Measurements from ENCODE around the gene IGSF8.
"Not testable (repeated sequence)": the region's sequence is repeated elsewhere in the genome, so short reads cannot be mapped to it uniquely, and the experiment has no call there.

IGSF8 gene

DNA sequence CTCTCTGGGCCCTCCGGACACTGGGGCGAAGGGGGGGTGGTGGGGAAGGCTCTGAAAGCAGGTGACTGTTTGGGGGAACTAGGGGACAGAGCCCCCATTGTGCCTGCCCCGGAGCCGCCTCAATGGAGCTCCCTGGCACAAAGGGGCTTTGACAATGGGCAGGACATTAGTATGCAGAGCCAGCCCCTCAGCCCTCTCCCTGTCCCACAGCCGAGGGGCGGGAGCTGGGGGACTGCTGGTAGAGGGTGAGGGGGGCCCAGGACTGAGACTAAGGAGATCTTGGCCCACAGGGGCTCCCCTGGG, 36.2 kb downstream of the IGSF8 start:
- DNase-seq, result no peak

DNA sequence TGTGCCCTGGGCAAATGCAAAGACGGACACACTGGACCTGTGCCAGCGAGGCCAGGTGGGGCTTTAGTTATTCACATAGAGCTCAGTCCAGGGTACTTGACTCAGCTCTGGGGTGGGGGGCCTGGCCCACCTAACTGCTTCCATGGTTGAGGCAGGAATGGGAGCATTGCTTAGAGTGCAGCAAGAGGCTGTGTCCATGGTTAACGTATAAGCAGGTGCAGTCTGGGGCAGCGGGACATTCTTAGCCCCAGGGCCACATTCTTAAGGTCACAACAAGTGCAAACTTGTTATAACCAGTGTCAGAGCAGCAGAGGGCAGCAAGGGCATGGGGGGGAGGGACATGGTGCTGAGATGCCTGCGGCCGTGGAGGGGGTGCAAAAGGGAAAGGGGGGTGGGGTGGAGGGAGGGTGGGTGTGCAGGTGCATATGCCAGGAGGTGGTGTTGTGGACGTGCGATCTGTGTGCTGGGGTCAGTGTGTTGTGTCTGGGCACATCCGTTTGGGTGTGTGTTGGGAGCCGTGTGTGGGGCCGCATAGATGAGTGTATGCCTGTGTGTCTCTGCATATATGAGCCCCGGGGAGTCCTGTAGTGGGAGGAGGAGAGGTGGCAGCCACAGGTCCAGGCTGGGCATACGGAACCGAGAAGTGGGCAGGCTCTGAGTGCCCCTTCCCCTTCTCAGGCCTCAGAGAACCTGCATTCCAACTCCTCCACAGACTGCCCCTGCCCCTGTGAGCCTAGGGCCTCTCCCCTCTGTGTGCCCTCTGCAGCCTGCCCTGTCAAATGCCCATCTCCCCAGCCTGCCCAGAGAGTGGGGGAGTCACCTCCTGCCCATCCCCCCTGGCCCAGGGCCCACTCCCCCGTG, 36.8 kb downstream of the IGSF8 start:
- DNase-seq, result no peak

DNA sequence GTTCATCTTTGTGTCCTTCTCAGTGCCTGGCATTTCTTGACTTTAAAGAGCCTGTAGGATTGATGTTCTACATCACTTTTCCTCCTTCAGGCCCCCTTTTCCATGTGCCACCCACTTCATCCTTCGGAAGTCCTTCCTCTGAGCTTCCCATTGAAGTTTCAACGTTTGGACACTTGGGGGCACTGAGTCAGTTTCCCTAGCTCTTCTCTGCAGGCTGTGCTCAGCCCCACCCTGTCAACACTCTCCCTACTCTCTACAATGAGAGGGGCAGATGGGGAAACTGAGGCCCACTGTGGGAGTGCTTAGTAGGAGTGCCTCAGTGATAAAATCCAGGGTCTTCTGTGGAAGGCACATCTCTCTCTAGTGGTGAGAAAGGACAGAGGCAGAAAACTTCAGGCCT, 40.3 kb downstream of the IGSF8 start:
- no peak for DNase-seq

DNA sequence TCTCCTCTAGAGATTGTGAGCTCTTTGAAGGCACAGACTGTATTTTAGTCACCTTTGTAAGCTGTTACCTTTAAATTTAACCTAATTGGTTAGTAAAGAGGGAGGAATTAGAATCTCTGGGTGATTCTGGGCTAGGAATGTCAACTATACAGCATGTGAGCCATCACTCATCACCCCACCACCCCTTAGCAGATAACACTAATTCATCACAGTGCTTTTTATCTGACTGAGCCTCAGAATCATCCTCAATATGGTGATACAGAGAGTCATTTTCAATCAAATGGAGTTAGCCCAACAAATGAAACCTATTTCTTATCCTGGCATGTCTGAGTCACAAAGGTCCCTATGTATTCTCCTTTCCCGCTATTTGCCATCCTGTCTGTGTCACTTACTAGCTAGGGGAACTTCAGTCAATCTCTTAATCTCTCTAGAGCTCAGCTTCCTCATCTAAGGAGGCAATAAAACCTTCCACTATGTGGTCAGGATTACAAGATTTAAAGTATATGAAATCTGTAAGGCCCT, 41.7 kb downstream of the IGSF8 start:
- DNase-seq, result no peak

DNA sequence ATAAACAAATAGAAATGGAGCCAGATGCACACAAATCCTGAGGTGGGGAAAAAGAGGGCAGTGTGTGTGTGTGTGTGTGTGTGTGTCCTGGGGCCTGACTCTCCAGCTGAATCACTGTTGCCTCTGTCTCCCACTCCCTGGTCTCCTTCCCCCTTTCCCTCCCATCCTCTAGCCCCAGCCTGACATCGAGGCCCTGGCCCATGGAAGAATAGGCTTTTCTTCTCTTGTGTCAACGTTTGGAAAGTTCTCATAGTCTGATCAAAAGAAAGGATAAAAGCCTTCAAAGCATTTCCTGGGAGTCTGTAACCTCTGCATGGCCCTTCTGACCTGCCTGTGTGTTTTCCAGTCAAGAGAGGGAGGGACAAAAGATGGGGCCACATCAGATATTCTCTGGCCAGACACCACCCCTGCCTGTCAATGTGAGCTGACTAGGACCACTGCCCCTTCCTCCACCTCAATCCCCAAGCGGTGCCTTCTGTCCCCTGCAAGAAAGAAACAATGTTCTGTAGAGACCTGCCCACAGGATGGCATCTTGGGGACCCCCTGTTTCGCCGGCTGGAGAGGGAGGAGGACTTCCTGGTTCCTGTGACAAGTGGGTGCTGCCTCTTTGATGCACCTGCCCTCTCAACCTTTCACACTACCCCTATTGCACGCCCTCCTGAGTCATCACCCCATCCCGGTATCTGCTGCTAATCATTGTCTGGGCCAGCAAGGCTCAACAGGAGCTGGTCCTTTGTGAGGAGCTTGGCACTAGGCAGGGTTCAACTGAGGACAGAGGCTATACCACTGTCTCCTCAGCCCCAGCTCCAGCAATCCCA, 44.7 kb downstream of the IGSF8 start:
- DNase-seq, result no peak

DNA sequence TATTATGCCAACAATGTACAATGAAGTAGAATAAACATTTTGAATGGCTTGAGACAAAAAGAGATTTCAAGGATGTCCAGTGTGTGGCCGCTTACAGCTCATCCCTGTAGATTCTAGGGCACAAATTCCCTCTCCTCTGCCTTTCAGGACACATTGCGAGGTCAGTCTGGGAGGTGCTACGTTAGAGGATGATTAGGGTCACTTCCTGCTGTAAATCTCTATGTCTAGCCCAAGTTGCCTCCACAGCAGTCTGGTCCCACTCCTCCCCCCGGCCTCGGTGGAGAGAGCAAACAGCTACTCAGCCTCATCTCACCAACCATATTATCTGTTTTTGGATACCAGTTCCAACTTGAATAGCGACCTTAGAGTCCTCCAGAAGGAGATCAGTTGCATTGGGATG, 45.5 kb downstream of the IGSF8 start:
- no peak for DNase-seq

DNA sequence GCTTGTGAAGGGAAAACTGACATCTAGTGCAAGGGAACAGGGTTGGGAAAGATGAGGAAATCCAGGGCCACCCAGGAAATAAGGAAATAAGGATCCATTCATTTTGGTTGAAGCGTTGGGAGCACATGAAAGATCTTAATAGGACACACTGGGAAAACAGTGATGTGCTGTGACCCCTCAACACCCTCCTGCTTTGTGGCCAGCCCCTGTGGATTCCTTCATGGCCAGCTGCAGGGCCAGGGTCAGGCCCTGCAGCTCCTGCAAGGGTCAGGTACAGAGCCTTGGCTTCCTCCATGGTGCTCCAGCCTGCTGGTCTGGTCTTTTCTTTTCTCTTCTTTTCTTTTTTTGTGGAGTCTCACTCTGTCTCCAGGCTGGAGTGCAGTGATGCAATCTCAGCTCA, 47.8 kb downstream of the IGSF8 start:
- no peak for DNase-seq

DNA sequence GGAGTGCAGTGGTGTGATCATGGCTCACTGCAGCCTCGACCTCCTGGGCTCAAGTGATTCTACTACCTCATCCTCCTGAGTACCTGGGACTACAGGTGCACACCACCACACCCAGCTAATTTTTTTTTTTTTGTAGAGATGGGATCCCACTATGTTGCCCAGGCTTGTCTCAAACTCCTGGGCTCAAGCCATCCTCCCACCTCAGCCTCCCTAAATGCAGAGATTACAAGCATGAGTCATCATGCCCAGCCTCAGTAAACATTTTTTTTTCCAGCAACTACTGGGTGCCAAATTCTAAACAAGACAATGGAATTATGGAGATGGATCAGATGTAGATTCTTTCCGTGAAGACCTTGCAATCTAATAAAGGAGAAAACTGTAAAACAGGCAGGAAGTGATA, 48.2 kb downstream of the IGSF8 start:
- not testable (repeated sequence) for DNase-seq

DNA sequence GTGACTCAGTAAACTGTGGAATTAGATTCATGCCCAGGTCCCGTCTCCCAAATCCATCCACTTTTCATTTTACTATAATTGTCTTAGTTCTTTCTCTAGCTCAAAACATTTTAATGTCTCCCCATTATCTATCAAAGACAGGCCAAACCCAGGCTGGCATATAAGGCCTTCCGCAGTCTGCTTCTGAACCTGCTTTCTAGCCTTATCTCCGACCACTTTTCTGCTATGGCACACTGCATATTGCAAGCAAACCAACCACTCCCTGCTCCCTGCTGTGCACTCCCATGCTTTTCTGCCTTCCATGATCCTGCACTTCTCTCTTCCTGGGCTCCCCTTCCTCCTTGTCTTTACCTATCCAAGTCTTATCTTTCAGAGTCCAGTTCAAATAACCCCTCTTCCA, 49.3 kb downstream of the IGSF8 start:
- DNase-seq, result no peak

DNA sequence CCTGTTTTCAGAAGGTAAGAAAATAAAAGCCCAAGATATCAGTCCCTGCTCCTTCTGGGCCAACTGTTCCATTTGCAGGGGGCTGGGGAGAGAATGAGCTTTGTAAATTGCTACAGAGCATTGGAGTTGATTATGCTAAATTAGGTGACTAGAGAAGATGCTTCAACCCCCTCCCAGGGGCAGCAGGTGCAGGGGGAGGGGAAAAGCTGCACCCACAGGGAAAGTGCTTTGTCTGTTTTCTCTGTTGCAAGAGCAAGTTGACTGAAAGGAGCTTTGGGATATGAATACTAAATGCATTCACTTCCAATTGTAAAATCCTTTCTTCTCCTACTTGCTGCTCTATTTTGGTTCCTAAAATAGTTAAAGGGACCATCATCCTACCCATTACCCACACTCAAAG, 50.1 kb downstream of the IGSF8 start:
- DNase-seq, result no peak

DNA sequence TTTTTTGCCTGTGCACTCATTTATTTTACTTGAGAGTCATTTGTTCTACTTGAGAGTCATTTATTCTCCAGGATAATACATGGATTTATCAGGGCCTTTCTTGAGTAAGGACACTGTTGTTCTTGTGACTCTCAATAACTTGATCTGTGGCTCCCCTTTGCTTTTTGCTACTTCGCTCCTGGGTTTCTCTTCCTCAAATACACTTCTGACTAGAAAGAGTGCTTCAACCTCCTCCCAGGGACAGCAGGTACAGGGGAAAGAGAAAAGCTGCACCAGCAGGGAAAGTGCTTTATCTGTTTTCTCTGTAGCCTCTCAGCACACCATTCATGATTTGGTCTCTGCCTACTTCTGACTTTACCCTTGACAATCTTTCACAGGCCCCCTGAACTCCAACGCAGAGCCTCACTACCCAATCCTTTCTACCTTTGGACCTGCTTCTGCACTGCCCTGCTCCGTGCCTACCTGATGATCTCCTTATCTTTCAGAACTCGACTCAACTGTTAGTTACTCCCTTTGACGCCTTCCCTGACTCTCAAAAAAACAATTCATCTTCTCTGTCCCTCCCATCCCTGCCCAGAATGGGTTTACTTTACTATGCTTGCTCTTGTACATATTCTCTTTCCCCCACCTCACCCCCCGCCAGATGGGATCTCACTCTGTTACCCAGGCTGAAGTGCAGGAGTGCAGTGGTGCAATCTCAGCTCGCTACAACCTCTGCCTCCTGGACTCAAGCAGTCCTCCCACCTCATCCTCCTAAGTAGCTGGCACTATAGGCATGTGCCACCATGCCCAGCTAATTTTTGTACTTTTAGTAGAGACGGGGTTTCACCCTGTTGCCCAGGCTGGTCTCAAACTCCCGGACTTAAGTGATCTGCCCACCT, 51.1 kb downstream of the IGSF8 start:
- DNase-seq, result no peak

DNA sequence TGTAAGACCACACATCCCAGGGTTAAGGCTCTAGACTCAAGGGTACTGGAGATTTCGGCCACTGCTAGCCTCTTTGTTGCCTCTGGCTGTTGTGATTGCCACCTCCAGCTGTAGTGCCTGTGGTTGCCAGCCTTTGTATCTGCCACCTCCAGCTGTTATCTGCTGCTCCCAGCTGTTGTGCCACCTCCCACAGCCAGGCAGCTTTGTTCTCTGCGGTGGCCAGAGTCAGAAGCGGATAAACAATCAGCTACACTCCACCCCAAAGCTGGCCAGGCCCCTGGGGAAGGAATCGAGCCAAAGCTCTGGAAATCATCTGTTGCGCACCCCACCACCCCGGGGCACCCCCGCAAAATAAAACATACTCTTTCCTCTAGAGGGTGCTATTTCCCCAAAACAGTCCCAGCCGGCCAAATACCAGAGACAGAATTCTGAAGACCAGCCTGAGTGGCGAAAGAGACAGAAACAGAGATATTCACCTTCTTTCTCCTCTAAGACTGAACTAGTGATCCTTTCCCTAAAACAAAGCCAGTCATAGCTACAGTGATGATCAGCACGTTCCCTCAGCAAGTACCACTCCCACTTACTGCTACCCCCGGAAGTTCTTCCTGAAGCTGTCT, 51.8 kb downstream of the IGSF8 start:
- DNase-seq, result peak; percentile 13

DNA sequence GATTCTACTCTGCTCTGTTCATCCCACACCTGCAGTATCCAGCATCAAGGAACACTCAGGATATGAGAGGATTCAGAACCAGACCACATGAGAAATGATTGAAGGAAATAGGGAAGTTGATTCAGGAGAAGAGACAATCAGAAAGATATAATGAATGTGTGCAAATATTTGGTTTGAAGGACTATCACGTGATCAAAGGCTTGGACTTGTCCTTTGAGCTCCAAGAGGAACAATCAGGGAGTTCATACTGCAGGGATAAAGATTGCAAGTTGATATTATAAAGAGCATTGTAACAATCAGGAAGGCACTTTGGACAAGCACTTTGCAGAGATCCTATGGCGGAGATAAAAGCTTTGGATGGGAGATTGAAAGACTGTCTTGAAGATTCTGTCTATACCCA, 52.8 kb downstream of the IGSF8 start:
- no peak for DNase-seq

DNA sequence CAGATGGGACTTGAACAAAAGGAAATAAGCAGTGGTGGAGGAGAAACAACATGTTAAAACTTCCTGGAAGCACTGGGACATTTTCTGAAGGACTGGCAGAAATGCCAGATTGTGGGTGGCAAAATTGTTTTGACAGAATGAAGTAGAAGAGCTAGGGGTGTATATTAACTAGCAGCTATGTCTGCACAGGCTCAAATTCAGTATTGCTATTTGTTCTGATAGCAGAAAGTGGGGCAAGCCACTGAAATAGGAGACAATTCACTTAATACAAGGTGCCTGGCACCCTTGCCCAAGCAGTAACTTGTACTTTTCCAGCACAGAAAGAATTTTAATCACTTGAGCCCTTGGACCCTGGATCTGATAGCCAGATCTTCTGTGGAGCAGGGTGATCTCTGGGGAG, 54.9 kb downstream of the IGSF8 start:
- no peak for DNase-seq
